Gastroesophageal sphincter (tissue), 4 donors: ENCODE data around the gene VASN. TPM values are rescaled to one million over a fixed set of nuclear protein-coding genes. Genes with fewer than 3 reads are reported as not detected.
A peak's percentile ranks its signal among the peaks of the same experiment; 100 is the strongest.

Experiments used
- ATAC-seq: fragments of 150-250 bp; one replicate; pipeline ENCODE4 v1.9.1; 2016; ENCODE audit warnings: mild to moderate bottlenecking, moderate library complexity
- H3K27ac ChIP-seq, 4 donors: fragments of 200-600 bp; sonication (generic) in 3 of 4; 1 replicate in 3 of 4; 2 replicates in 1 of 4; pipeline ENCODE4 v1.5.1; 2016 to 2019
- H3K27me3 ChIP-seq: fragments of 200-600 bp; sonication (generic); one replicate; pipeline ENCODE4 v1.5.1; 2019
- H3K36me3 ChIP-seq, 2 donors: fragments of 200-600 bp; sonication (generic); one replicate each; pipeline ENCODE4 v1.5.1; 2019; ENCODE audit warnings: control low read depth in 1 of 2
- H3K4me1 ChIP-seq, 3 donors: fragments of 200-600 bp; sonication (generic); 1 replicate in 2 of 3; 2 replicates in 1 of 3; pipeline ENCODE4 v1.5.1; 2016 to 2019; ENCODE audit warnings: control low read depth in 2 of 3
- H3K4me3 ChIP-seq, 2 donors: fragments of 200-600 bp; sonication (generic); one replicate each; pipeline ENCODE4 v1.5.1; 2019; ENCODE audit warnings: mild to moderate bottlenecking in 1 of 2, moderate library complexity in 1 of 2
- H3K9me3 ChIP-seq, 3 donors: fragments of 200-600 bp; sonication (generic); one replicate each; pipeline ENCODE4 v1.5.1; 2017 to 2019; ENCODE audit warnings: control low read depth in 2 of 3
- CTCF ChIP-seq, 4 experiments: fragments of 200-600 bp in 2 of 4; fragments of 450-650 bp in 2 of 4; sonication (generic) in 1 of 4; IDR thresholded peaks; one replicate each; pipeline ENCODE4 v1.5.1; 2017 to 2019; ENCODE audit warnings: antibody characterized with exemption in 4 of 4, mild to moderate bottlenecking in 2 of 4, moderate library complexity in 2 of 4
- EP300 ChIP-seq: sonication (generic); formaldehyde crosslinking; IDR thresholded peaks from one replicate; pipeline ENCODE4 v1.6.1; 2017; ENCODE audit warnings: antibody characterized with exemption, mild to moderate bottlenecking
- POLR2A ChIP-seq, 2 donors: fragments of 450-650 bp; IDR thresholded peaks; one replicate each; pipeline ENCODE4 v1.6.1; 2017; ENCODE audit warnings: antibody characterized with exemption in 2 of 2, mild to moderate bottlenecking in 2 of 2, moderate library complexity in 1 of 2
- POLR2AphosphoS5 ChIP-seq: sonication (generic); formaldehyde crosslinking; IDR thresholded peaks from one replicate; pipeline ENCODE4 v1.6.1; 2017; ENCODE audit warnings: antibody characterized with exemption
- WGBS, 2 donors: methylation state at CpG; one replicate each; pipeline ENCODE4 v1.1.5; 2018; ENCODE audit warnings: low coverage in 1 of 2; 5-methylcytosine and 5-hydroxymethylcytosine counted together
- total RNA-seq, 4 donors: library from RNA; depleted of rRNA; stranded (reverse); fragments of >200 nt; gene quantifications; one replicate each; pipeline ENCODE4 v1.1.0, GENCODE V29; 2016

VASN gene
- total RNA-seq, 4 donors from 2014 or later, result 6.8 to 35.8 (median 19.9) TPM

GRCh38 chr16:4334724-4335495 is 36.7 kb upstream of the VASN start:
- no peak for ATAC-seq
- Histone ChIP-seq H3K4me3 (no peak overlapping the region), H3K4me1 (peaks cover 0 to 32% (median 6%) of the 10 kb centered on the region in 3 donors), H3K27me3 (no peaks in the 10 kb centered on the region), H3K9me3 (no peaks in the 10 kb centered on the region), H3K27ac (no peak overlapping the region), H3K36me3 (peaks cover 0 to 79% of the 10 kb centered on the region in 2 donors)
- 71 to 83% methylated on average over 5 to 10 of the region's 32 CpGs for WGBS, 2 donors
- TF ChIP-seq CTCF (IDR thresholded peaks at IDR 0.05) (no peak), POLR2A (IDR thresholded peaks at IDR 0.05) (no peak), EP300 (no peak), POLR2AphosphoS5 (no peak)

GRCh38 chr16:4336701-4337539 is 34.7 kb upstream of the VASN start:
- WGBS, 2 donors, result 100% methylated on average over 1 of the region's 41 CpGs; no CpG with 5 or more reads in 1 of the 2 donors
- no peak for TF ChIP-seq POLR2AphosphoS5
- TF ChIP-seq CTCF (IDR thresholded peaks at IDR 0.05), result no peak
- no peak for TF ChIP-seq POLR2A (IDR thresholded peaks at IDR 0.05)
- TF ChIP-seq EP300, result no peak
- Histone ChIP-seq H3K27ac (peak overlapping the region in 2 of 4 donors; percentile 4 to 14), H3K27me3 (no peaks in the 10 kb centered on the region), H3K4me3 (no peak overlapping the region), H3K9me3 (no peaks in the 10 kb centered on the region), H3K4me1 (peaks cover 0 to 29% (median 4%) of the 10 kb centered on the region in 3 donors), H3K36me3 (peaks cover 0 to 92% of the 10 kb centered on the region in 2 donors)
- ATAC-seq, result no peak

- TF ChIP-seq CTCF (IDR thresholded peaks at IDR 0.05) (no peak), EP300 (no peak), POLR2A (IDR thresholded peaks at IDR 0.05) (no peak), POLR2AphosphoS5 (no peak)
- no peak for ATAC-seq
- no peaks in the 10 kb centered on the region for H3K27me3 ChIP-seq
- no CpG with 5 or more reads among the region's 12 CpGs for WGBS, 2 donors
- peaks cover 0 to 29% (median 4%) of the 10 kb centered on the region in 3 donors for H3K4me1 ChIP-seq
- no peaks in the 10 kb centered on the region for H3K9me3 ChIP-seq
- peaks cover 0 to 85% of the 10 kb centered on the region in 2 donors for H3K36me3 ChIP-seq
- H3K4me3 ChIP-seq, result no peak overlapping the region
- peak overlapping the region in 2 of 4 donors; percentile 4 to 14 for H3K27ac ChIP-seq
These were observed 34.0 kb upstream of the VASN start for GRCh38 chr16:4337540-4338088.

- TF ChIP-seq CTCF (IDR thresholded peaks at IDR 0.05) (no peak), POLR2AphosphoS5 (no peak), EP300 (no peak), POLR2A (IDR thresholded peaks at IDR 0.05) (no peak)
- WGBS, 2 donors, result no CpG with 5 or more reads among the region's 12 CpGs
- peaks cover 0 to 80% of the 10 kb centered on the region in 2 donors for H3K36me3 ChIP-seq
- no peaks in the 10 kb centered on the region for H3K9me3 ChIP-seq
- H3K4me1 ChIP-seq, result peaks cover 0 to 29% (median 4%) of the 10 kb centered on the region in 3 donors
- no peaks in the 10 kb centered on the region for H3K27me3 ChIP-seq
- H3K4me3 ChIP-seq, result no peak overlapping the region
- H3K27ac ChIP-seq, result peak overlapping the region in 1 of 4 donors; percentile 45
- no peak for ATAC-seq
These were observed 33.5 kb upstream of the VASN start for GRCh38 chr16:4338125-4338582.
